Spinal cord (tissue), 10 donors: ENCODE data around the gene USP12. TPM values are rescaled to one million over a fixed set of nuclear protein-coding genes. Genes with fewer than 3 reads are reported as not detected.

Source experiments
- DNase-seq, 6 donors: peaks; one replicate each; pipeline versions ENCODE4 v3.0.0 to v3.0.0-alpha.2; 2013 to 2015; ENCODE audit warnings: low spot score in 6 of 6, low read depth in 4 of 6
- H3K27ac ChIP-seq: one replicate; pipeline ENCODE4 v1.5.1; 2013; ENCODE audit warnings: low read depth, low read length, control low read depth
- H3K27me3 ChIP-seq: one replicate; pipeline ENCODE4 v1.6.1; 2013; ENCODE audit warnings: low read length; ENCODE audit not compliant: control insufficient read depth, insufficient read depth
- H3K36me3 ChIP-seq: one replicate; pipeline ENCODE4 v1.6.1; 2013; ENCODE audit warnings: low read length; ENCODE audit not compliant: control insufficient read depth, insufficient read depth
- H3K4me1 ChIP-seq: one replicate; pipeline ENCODE4 v1.6.1; 2013; ENCODE audit warnings: low read length; ENCODE audit not compliant: control insufficient read depth, insufficient read depth
- H3K4me3 ChIP-seq: one replicate; pipeline ENCODE4 v1.5.1; 2013; ENCODE audit warnings: low read depth, low read length, control low read depth
- H3K9me3 ChIP-seq: one replicate; pipeline ENCODE4 v1.6.1; 2013; ENCODE audit warnings: low read length; ENCODE audit not compliant: control insufficient read depth, insufficient read depth
- whole genome bisulfite sequencing: methylation state at CpG from one replicate; pipeline ENCODE4 v1.1.5; 2013; ENCODE audit warnings: missing lambda C conversion rate; ENCODE audit not compliant: insufficient coverage; 5-methylcytosine and 5-hydroxymethylcytosine counted together
- polyA plus RNA-seq, 2 donors: library from polyadenylated mRNA; unstranded; fragments of 120-200 nt; gene quantifications; one replicate each; pipeline ENCODE4 v1.2.1, GENCODE V29; 2013; ENCODE audit not compliant: insufficient read length in 2 of 2
- total RNA-seq, 2 donors: library from RNA; depleted of rRNA in 1 of 2; stranded (reverse); fragments of 120-200 nt in 1 of 2; fragments of >200 nt in 1 of 2; gene quantifications; one replicate each; pipeline versions ENCODE4 v1.2.3 to v1.2.4, GENCODE V29; 2013 to 2014
- donor health status: healthy.

Gene USP12
- total and polyA plus RNA-seq, 4 donors: 20.6 to 70.7 (median 31.2) TPM

- Histone ChIP-seq H3K4me3 (no peak overlapping the region), H3K4me1 (no peaks in the 10 kb centered on the region), H3K36me3 (no peaks in the 10 kb centered on the region), H3K27ac (no peak overlapping the region), H3K27me3 (no peaks in the 10 kb centered on the region), H3K9me3 (no peaks in the 10 kb centered on the region)
- DNase-seq: no peak
- 63% methylated on average over 6 of the region's 10 CpGs for WGBS
Observed at GRCh38 chr13:27053210-27053884, 118.3 kb downstream of the USP12 start.

GRCh38 chr13:27052551-27053208, 118.9 kb downstream of the USP12 start:
- no peak overlapping the region for H3K4me3 ChIP-seq
- no CpG with 5 or more reads among the region's 6 CpGs for whole genome bisulfite sequencing
- H3K9me3 ChIP-seq: no peaks in the 10 kb centered on the region
- no peaks in the 10 kb centered on the region for H3K27me3 ChIP-seq
- no peaks in the 10 kb centered on the region for H3K4me1 ChIP-seq
- H3K27ac ChIP-seq: no peak overlapping the region
- peak in 1 of 6 donors; percentile 47 for DNase-seq
- H3K36me3 ChIP-seq: no peaks in the 10 kb centered on the region

GRCh38 chr13:27047081-27047480, 124.5 kb downstream of the USP12 start:
- Histone ChIP-seq H3K36me3 (no peaks in the 10 kb centered on the region), H3K27me3 (no peaks in the 10 kb centered on the region), H3K27ac (no peak overlapping the region), H3K4me3 (no peak overlapping the region), H3K4me1 (no peaks in the 10 kb centered on the region), H3K9me3 (no peaks in the 10 kb centered on the region)
- whole genome bisulfite sequencing: 91% methylated on average over 13 of the region's 13 CpGs
- DNase-seq: no peak

- Histone ChIP-seq H3K27me3 (no peaks in the 10 kb centered on the region), H3K36me3 (no peaks in the 10 kb centered on the region)
- 90% methylated on average over 12 of the region's 15 CpGs for WGBS
Observed at GRCh38 chr13:27044837-27045570, 126.6 kb downstream of the USP12 start.

GRCh38 chr13:27043013-27043412, 128.6 kb downstream of the USP12 start:
- peak in 3 of 6 donors; percentile 15 to 78 (median 71) for DNase-seq
- Histone ChIP-seq H3K9me3 (no peaks in the 10 kb centered on the region), H3K27me3 (no peaks in the 10 kb centered on the region), H3K27ac (no peak overlapping the region), H3K36me3 (no peaks in the 10 kb centered on the region), H3K4me1 (peaks cover 4% of the 10 kb centered on the region), H3K4me3 (no peak overlapping the region)
- WGBS: 0% methylated on average over 2 of the region's 6 CpGs

More at GRCh38 chr13:27044837-27045570, 126.6 kb downstream of the USP12 start:
- H3K4me1 ChIP-seq: peaks cover 2% of the 10 kb centered on the region
- no peak overlapping the region for H3K4me3 ChIP-seq
- no peak for DNase-seq
- no peak overlapping the region for H3K27ac ChIP-seq
- H3K9me3 ChIP-seq: no peaks in the 10 kb centered on the region

- Histone ChIP-seq H3K36me3 (no peaks in the 10 kb centered on the region), H3K4me3 (no peak overlapping the region), H3K4me1 (peaks cover 4% of the 10 kb centered on the region), H3K27ac (no peak overlapping the region), H3K27me3 (no peaks in the 10 kb centered on the region), H3K9me3 (no peaks in the 10 kb centered on the region)
- WGBS: 91% methylated on average over 4 of the region's 6 CpGs
- no peak for DNase-seq
Observed at GRCh38 chr13:27041341-27041740, 130.3 kb downstream of the USP12 start.

GRCh38 chr13:27040826-27041108, 130.8 kb downstream of the USP12 start:
- Histone ChIP-seq H3K27me3 (no peaks in the 10 kb centered on the region), H3K9me3 (no peaks in the 10 kb centered on the region), H3K4me1 (peaks cover 4% of the 10 kb centered on the region), H3K4me3 (no peak overlapping the region), H3K36me3 (no peaks in the 10 kb centered on the region), H3K27ac (no peak overlapping the region)
- WGBS: 96% methylated on average over 4 of the region's 4 CpGs
- no peak for DNase-seq

GRCh38 chr13:27039171-27039701, 132.4 kb downstream of the USP12 start:
- H3K4me3 ChIP-seq: no peak overlapping the region
- H3K27ac ChIP-seq: no peak overlapping the region
- H3K36me3 ChIP-seq: no peaks in the 10 kb centered on the region
- 91% methylated on average over 5 of the region's 9 CpGs for WGBS
- no peaks in the 10 kb centered on the region for H3K27me3 ChIP-seq
- H3K4me1 ChIP-seq: peaks cover 15% of the 10 kb centered on the region
- no peak for DNase-seq
- H3K9me3 ChIP-seq: no peaks in the 10 kb centered on the region

GRCh38 chr13:27038323-27038722, 133.3 kb downstream of the USP12 start:
- Histone ChIP-seq H3K27me3 (no peaks in the 10 kb centered on the region), H3K9me3 (no peaks in the 10 kb centered on the region), H3K36me3 (no peaks in the 10 kb centered on the region), H3K4me3 (no peak overlapping the region), H3K4me1 (peaks cover 15% of the 10 kb centered on the region), H3K27ac (no peak overlapping the region)
- no CpG with 5 or more reads among the region's 5 CpGs for WGBS
- no peak for DNase-seq
